Vagina (tissue), 2 donors: ENCODE measurements around the gene SPRR2G. TPM values are rescaled to one million over a fixed set of nuclear protein-coding genes. Genes with fewer than 3 reads are reported as not detected.
"Not testable (repeated sequence)": the region's sequence is repeated elsewhere in the genome, so short reads cannot be mapped to it uniquely, and the experiment has no call there.

Source experiments
- DNase-seq, 2 donors: peaks; one replicate each; pipeline ENCODE4 v3.0.0-alpha.2; 2017; ENCODE audit errors: extremely low spot score in 2 of 2
- H3K27ac ChIP-seq: fragments of 200-600 bp; sonication (generic); one replicate; pipeline ENCODE4 v1.5.1; 2019
- H3K27me3 ChIP-seq: fragments of 200-600 bp; sonication (generic); one replicate; pipeline ENCODE4 v1.5.1; 2019
- H3K36me3 ChIP-seq, 2 donors: fragments of 200-600 bp; sonication (generic); one replicate each; pipeline ENCODE4 v1.5.1; 2017 to 2019
- H3K4me1 ChIP-seq: fragments of 200-600 bp; sonication (generic); one replicate; pipeline ENCODE4 v1.5.1; 2019
- H3K4me3 ChIP-seq, 2 donors: fragments of 200-600 bp; sonication (generic); 1 replicate in 1 of 2; 2 replicates in 1 of 2; pipeline ENCODE4 v1.5.1; 2016 to 2019
- H3K9me3 ChIP-seq: fragments of 200-600 bp; sonication (generic); one replicate; pipeline ENCODE4 v1.5.1; 2019
- CTCF ChIP-seq, 3 experiments: fragments of 450-650 bp in 2 of 3; fragments of 200-600 bp in 1 of 3; sonication (generic) in 1 of 3; IDR thresholded peaks; one replicate each; pipeline ENCODE4 v1.5.1; 2017 to 2019; ENCODE audit warnings: antibody characterized with exemption in 3 of 3, mild to moderate bottlenecking in 2 of 3, moderate library complexity in 2 of 3
- POLR2A ChIP-seq, 2 donors: fragments of 450-650 bp; IDR thresholded peaks; one replicate each; pipeline ENCODE4 v1.6.1; 2017; ENCODE audit warnings: antibody characterized with exemption in 2 of 2, mild to moderate bottlenecking in 2 of 2, moderate library complexity in 2 of 2
- POLR2AphosphoS5 ChIP-seq, 2 donors: sonication (generic); formaldehyde crosslinking; IDR thresholded peaks; one replicate each; pipeline ENCODE4 v1.9.0; 2017; ENCODE audit warnings: antibody characterized with exemption in 2 of 2, mild to moderate bottlenecking in 2 of 2, low read depth in 1 of 2; ENCODE audit not compliant: insufficient read depth in 1 of 2
- intact Hi-C: fragments of 100-400 bp; cut with DNase I; formaldehyde crosslinking; loops from one replicate; pipeline ENCODE4 v1.15.1; 2023
- total RNA-seq: library from RNA; depleted of rRNA; stranded (reverse); fragments of >200 nt; gene quantifications from one replicate; pipeline ENCODE4 v1.2.3, GENCODE V29; 2016

The SPRR2G gene
- total RNA-seq, 1 donor from 2014 or later = not detected

GRCh38 chr1:153152481-153152880 is 1.8 kb upstream of the SPRR2G start:
- TF ChIP-seq POLR2A (IDR thresholded peaks at IDR 0.05) = no peak
- no peak for TF ChIP-seq CTCF (IDR thresholded peaks at IDR 0.05)
- no peak for TF ChIP-seq POLR2AphosphoS5 (IDR thresholded peaks at IDR 0.05; ENCODE audit: insufficient read depth in 1 of 2, low read depth in 1 of 2)
- Histone ChIP-seq H3K4me1 (no peaks in the 10 kb centered on the region), H3K27ac (no peak overlapping the region), H3K27me3 (no peaks in the 10 kb centered on the region), H3K9me3 (no peaks in the 10 kb centered on the region), H3K4me3 (no peak overlapping the region), H3K36me3 (no peaks in the 10 kb centered on the region)
- no peak for DNase-seq
- intact Hi-C loops = no loop called here

- Histone ChIP-seq H3K4me3 (no peak overlapping the region), H3K36me3 (no peaks in the 10 kb centered on the region), H3K4me1 (no peaks in the 10 kb centered on the region), H3K9me3 (no peaks in the 10 kb centered on the region), H3K27ac (no peak overlapping the region), H3K27me3 (no peaks in the 10 kb centered on the region)
- no peak for DNase-seq
- intact Hi-C loops = no loop called here
- TF ChIP-seq POLR2AphosphoS5 (IDR thresholded peaks at IDR 0.05; ENCODE audit: insufficient read depth in 1 of 2, low read depth in 1 of 2) = no peak
- TF ChIP-seq CTCF (IDR thresholded peaks at IDR 0.05) = no peak
- TF ChIP-seq POLR2A (IDR thresholded peaks at IDR 0.05) = no peak
Measured at GRCh38 chr1:153141377-153141776, 9.3 kb downstream of the SPRR2G start.

- Histone ChIP-seq H3K4me3 (no peak overlapping the region), H3K36me3 (no peaks in the 10 kb centered on the region), H3K4me1 (no peaks in the 10 kb centered on the region), H3K27ac (no peak overlapping the region), H3K9me3 (no peaks in the 10 kb centered on the region), H3K27me3 (no peaks in the 10 kb centered on the region)
- TF ChIP-seq CTCF (IDR thresholded peaks at IDR 0.05) = no peak
- no peak for TF ChIP-seq POLR2AphosphoS5 (IDR thresholded peaks at IDR 0.05; ENCODE audit: insufficient read depth in 1 of 2, low read depth in 1 of 2)
- no peak for TF ChIP-seq POLR2A (IDR thresholded peaks at IDR 0.05)
- intact Hi-C loops = no loop called here
- no peak for DNase-seq
Measured at GRCh38 chr1:153140484-153140883, 10.2 kb downstream of the SPRR2G start.

GRCh38 chr1:153133743-153134142 is 16.9 kb downstream of the SPRR2G start:
- H3K27ac ChIP-seq = no peak overlapping the region
- intact Hi-C loops = no loop called here
- H3K27me3 ChIP-seq = no peaks in the 10 kb centered on the region
- no peaks in the 10 kb centered on the region for H3K36me3 ChIP-seq
- no peaks in the 10 kb centered on the region for H3K4me1 ChIP-seq
- no peak for DNase-seq
- TF ChIP-seq CTCF (IDR thresholded peaks at IDR 0.05) (no peak), POLR2AphosphoS5 (IDR thresholded peaks at IDR 0.05; ENCODE audit: insufficient read depth in 1 of 2, low read depth in 1 of 2) (no peak), POLR2A (IDR thresholded peaks at IDR 0.05) (no peak)
- no peak overlapping the region for H3K4me3 ChIP-seq
- H3K9me3 ChIP-seq = no peaks in the 10 kb centered on the region

- no peak overlapping the region for H3K4me3 ChIP-seq
- no peaks in the 10 kb centered on the region for H3K36me3 ChIP-seq
- TF ChIP-seq POLR2A (IDR thresholded peaks at IDR 0.05) (no peak), POLR2AphosphoS5 (IDR thresholded peaks at IDR 0.05; ENCODE audit: insufficient read depth in 1 of 2, low read depth in 1 of 2) (no peak), CTCF (IDR thresholded peaks at IDR 0.05) (no peak)
- H3K4me1 ChIP-seq = no peaks in the 10 kb centered on the region
- no peaks in the 10 kb centered on the region for H3K9me3 ChIP-seq
- DNase-seq = no peak
- no peak overlapping the region for H3K27ac ChIP-seq
- intact Hi-C loops = no loop called here
- H3K27me3 ChIP-seq = no peaks in the 10 kb centered on the region
Measured at GRCh38 chr1:153133267-153133666, 17.4 kb downstream of the SPRR2G start.

GRCh38 chr1:153128688-153129087 is 22.0 kb downstream of the SPRR2G start:
- intact Hi-C loops, H3K36me3 ChIP-seq, DNase-seq: not testable (repeated sequence)

More at GRCh38 chr1:153128688-153129087, 22.0 kb downstream of the SPRR2G start:
- H3K4me1 ChIP-seq, H3K9me3 ChIP-seq, H3K27ac ChIP-seq, H3K4me3 ChIP-seq, H3K27me3 ChIP-seq: not testable (repeated sequence)
